ENCODE results near the gene TMEM169. TPM values are rescaled to one million over a fixed set of nuclear protein-coding genes. Genes with fewer than 3 reads are reported as not detected.

TMEM169 gene
- total and polyA plus RNA-seq, 9 of the 15 experiments (the other 6 are each of a cell fraction or from before 2014, with no cell fraction given): 0.01 to 0.09 (median 0.04) TPM; not detected in 5

DNA sequence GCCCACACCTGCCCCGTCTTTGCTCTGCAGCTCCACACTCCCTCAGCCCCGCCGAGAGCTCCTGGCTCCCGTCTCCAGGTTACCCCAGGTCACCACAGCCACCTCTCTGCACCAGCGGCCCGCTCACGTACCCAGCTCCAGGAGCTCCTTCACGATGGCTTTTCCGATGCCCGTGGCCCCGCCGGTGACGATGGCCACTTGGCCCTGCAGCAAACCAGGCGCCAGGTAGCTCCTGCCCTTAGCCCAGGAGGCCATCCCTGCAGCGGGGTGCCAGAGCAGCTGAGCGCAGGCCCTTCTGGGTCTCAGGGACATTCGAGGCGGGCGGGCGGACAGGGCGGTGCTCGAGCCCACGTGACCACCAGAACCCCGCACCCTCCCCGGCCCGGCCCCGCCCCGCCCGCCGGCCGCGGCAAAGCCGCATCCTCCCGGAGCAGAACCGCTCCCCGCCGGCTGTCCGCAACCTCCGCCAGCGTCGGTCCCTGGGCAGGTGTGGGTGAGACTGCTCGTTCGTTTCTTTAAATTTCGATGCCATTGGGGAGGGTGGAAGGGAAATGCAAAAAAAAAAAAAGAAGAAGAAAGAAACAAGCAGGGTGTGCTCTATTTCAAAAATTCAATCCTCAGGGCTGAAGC lies at the start of gene TMEM169, which contains the start of gene PECR (continued):
- TF ChIP-seq, protein P1, sequence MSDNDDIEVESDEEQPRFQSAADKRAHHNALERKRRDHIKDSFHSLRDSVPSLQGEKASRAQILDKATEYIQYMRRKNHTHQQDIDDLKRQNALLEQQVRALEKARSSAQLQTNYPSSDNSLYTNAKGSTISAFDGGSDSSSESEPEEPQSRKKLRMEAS (CRISPR knock-in tag; IDR thresholded peaks at IDR 0.05): no peak; the same call in 1 of the 2 replicates
- TF ChIP-seq, protein P2, sequence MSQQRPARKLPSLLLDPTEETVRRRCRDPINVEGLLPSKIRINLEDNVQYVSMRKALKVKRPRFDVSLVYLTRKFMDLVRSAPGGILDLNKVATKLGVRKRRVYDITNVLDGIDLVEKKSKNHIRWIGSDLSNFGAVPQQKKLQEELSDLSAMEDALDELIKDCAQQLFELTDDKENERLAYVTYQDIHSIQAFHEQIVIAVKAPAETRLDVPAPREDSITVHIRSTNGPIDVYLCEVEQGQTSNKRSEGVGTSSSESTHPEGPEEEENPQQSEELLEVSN (IDR thresholded peaks at IDR 0.05; ENCODE audit: borderline replicate concordance in 1 of 2, extremely low read depth in 1 of 2, insufficient read depth in 1 of 2, insufficient read length in 1 of 2, low read depth in 1 of 2, low read length in 1 of 2, poor library complexity in 1 of 2, severe bottlenecking in 1 of 2): peak in 1 of 2 experiments; percentile 54
- TF ChIP-seq, protein P3, sequence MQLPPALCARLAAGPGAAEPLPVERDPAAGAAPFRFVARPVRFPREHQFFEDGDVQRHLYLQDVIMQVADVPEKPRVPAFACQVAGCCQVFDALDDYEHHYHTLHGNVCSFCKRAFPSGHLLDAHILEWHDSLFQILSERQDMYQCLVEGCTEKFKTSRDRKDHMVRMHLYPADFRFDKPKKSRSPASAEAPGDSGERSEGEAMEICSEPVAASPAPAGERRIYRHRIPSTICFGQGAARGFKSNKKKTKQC (CRISPR knock-in tag; IDR thresholded peaks at IDR 0.05): no peak
- TF ChIP-seq KAT7 (CRISPR knock-in tag; IDR thresholded peaks at IDR 0.05; ENCODE audit: borderline replicate concordance) (no peak; the same call in 1 of the 2 replicates), POLR2AphosphoS2 (IDR thresholded peaks at IDR 0.05; ENCODE audit: low read length) (no peak), ZNF12 (CRISPR knock-in tag; IDR thresholded peaks at IDR 0.05) (0 out of 2 replicates have a peak, but pooled peaks have one; percentile 44), BMI1 (IDR thresholded peaks at IDR 0.05; ENCODE audit: low read length) (no peak), NFIX (CRISPR knock-in tag; IDR thresholded peaks at IDR 0.05; ENCODE audit: low read depth) (no peak), CXXC5 (CRISPR knock-in tag; IDR thresholded peaks at IDR 0.05) (peak; percentile 39), POLR2A (conservative IDR thresholded peaks at IDR 0.05) (peak; percentile 68), ZNF507 (tag; conservative IDR thresholded peaks at IDR 0.05) (no peak), HDAC1 (IDR thresholded peaks at IDR 0.05) (no peak), LCOR (CRISPR knock-in tag; IDR thresholded peaks at IDR 0.05) (no peak), POLR2B (IDR thresholded peaks at IDR 0.05; ENCODE audit: low read depth, partially characterized antibody) (peak; percentile 49), NFATC3 (IDR thresholded peaks at IDR 0.05) (no peak), HEY1 (CRISPR knock-in tag; IDR thresholded peaks at IDR 0.05; ENCODE audit: borderline replicate concordance) (no peak), CTBP1 (IDR thresholded peaks at IDR 0.05; ENCODE audit: borderline replicate concordance) (peak; percentile 54; the same call in 1 of the 2 replicates), ELF1 (tag; IDR thresholded peaks at IDR 0.05) (no peak), U2AF1 (optimal IDR thresholded peaks at IDR 0.05; ENCODE audit: low read depth, low read length) (no peak)
- TF ChIP-seq, protein P4, sequence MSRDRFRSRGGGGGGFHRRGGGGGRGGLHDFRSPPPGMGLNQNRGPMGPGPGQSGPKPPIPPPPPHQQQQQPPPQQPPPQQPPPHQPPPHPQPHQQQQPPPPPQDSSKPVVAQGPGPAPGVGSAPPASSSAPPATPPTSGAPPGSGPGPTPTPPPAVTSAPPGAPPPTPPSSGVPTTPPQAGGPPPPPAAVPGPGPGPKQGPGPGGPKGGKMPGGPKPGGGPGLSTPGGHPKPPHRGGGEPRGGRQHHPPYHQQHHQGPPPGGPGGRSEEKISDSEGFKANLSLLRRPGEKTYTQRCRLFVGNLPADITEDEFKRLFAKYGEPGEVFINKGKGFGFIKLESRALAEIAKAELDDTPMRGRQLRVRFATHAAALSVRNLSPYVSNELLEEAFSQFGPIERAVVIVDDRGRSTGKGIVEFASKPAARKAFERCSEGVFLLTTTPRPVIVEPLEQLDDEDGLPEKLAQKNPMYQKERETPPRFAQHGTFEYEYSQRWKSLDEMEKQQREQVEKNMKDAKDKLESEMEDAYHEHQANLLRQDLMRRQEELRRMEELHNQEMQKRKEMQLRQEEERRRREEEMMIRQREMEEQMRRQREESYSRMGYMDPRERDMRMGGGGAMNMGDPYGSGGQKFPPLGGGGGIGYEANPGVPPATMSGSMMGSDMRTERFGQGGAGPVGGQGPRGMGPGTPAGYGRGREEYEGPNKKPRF (IDR thresholded peaks at IDR 0.05; ENCODE audit: low read depth, low read length): no peak
- TF ChIP-seq, protein P5, sequence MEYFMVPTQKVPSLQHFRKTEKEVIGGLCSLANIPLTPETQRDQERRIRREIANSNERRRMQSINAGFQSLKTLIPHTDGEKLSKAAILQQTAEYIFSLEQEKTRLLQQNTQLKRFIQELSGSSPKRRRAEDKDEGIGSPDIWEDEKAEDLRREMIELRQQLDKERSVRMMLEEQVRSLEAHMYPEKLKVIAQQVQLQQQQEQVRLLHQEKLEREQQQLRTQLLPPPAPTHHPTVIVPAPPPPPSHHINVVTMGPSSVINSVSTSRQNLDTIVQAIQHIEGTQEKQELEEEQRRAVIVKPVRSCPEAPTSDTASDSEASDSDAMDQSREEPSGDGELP (CRISPR knock-in tag; IDR thresholded peaks at IDR 0.05; ENCODE audit: borderline replicate concordance): peak; percentile 82
- TF ChIP-seq, protein P6, sequence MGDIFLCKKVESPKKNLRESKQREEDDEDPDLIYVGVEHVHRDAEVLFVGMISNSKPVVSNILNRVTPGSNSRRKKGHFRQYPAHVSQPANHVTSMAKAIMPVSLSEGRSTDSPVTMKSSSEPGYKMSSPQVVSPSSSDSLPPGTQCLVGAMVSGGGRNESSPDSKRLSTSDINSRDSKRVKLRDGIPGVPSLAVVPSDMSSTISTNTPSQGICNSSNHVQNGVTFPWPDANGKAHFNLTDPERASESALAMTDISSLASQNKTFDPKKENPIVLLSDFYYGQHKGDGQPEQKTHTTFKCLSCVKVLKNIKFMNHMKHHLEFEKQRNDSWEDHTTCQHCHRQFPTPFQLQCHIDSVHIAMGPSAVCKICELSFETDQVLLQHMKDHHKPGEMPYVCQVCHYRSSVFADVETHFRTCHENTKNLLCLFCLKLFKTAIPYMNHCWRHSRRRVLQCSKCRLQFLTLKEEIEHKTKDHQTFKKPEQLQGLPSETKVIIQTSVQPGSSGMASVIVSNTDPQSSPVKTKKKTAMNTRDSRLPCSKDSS (IDR thresholded peaks at IDR 0.05; ENCODE audit: low read depth, partially characterized antibody): no peak

All from K562 (cell line).